GM10266 (cell line): ENCODE data around the gene EXOC1.

ENCODE experiments used
- DNase-seq: peaks from one replicate; pipeline ENCODE4 v3.0.0; 2012; ENCODE audit errors: extremely low spot score
- CTCF ChIP-seq: IDR thresholded peaks from 2 replicates; pipeline ENCODE4 v1.5.1; 2012; ENCODE audit warnings: mild to moderate bottlenecking, low read depth; ENCODE audit not compliant: control insufficient read depth, insufficient read depth; ENCODE audit errors: missing control alignments

Gene EXOC1

GRCh38 chr4:55925241-55925640, 71.8 kb downstream of the EXOC1 start:
- no peak for TF ChIP-seq CTCF

GRCh38 chr4:55926610-55927009, 73.2 kb downstream of the EXOC1 start:
- no peak for TF ChIP-seq CTCF
- no peak for DNase-seq

More at GRCh38 chr4:55925241-55925640, 71.8 kb downstream of the EXOC1 start:
- no peak for DNase-seq

GRCh38 chr4:55927803-55928437, 74.5 kb downstream of the EXOC1 start:
- TF ChIP-seq CTCF = no peak
- no peak for DNase-seq

- DNase-seq = no peak
Observed at GRCh38 chr4:55928846-55929245, 75.4 kb downstream of the EXOC1 start.

GRCh38 chr4:55931043-55931442, 77.6 kb downstream of the EXOC1 start:
- DNase-seq = no peak
- no peak for TF ChIP-seq CTCF

More at GRCh38 chr4:55928846-55929245, 75.4 kb downstream of the EXOC1 start:
- no peak for TF ChIP-seq CTCF

- DNase-seq = no peak
Observed at GRCh38 chr4:55931833-55932232, 78.4 kb downstream of the EXOC1 start.

More at GRCh38 chr4:55931833-55932232, 78.4 kb downstream of the EXOC1 start:
- no peak for TF ChIP-seq CTCF
